ENCODE measurements around the gene ACAA2. TPM values are rescaled to one million over a fixed set of nuclear protein-coding genes. Genes with fewer than 3 reads are reported as not detected.

Gene ACAA2
- total RNA-seq, 1 experiment from 2014 or later = 77.1 TPM

DNA sequence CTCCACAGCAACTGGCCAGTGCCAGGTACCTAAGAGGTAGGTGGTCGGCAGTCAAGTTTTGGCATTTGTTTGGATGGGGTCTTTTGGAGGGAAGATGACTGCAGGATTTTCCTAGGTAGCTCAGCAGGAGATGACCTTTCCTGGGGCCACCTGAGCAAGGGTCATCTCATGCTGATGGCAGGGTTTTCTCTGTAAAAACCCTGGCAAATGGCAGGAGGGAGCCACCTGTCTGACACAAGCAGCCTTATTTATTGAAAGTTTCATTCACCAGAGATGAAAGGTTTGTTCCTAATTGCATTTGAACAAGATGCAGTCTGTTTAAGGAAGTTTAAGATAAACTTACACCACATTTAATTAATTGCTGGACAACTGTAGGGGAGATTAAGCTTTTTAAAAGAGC lies 31.6 kb upstream of the ACAA2 start:
- H3K4me3 Mint-ChIP-seq (ENCODE audit: low read depth, unreplicated experiment) = no peak overlapping the region
- H3K27me3 Mint-ChIP-seq (ENCODE audit: unreplicated experiment) = no peaks in the 10 kb centered on the region
- CTCF ChIA-PET = interaction anchor here (0.6 kb wide), 1 partner anchor 14 kb away, joined by 6 read pairs; no protein-coding TSS in a partner anchor
- no peaks in the 10 kb centered on the region for H3K9me3 Mint-ChIP-seq (ENCODE audit: low read depth, unreplicated experiment)
- H3K36me3 Mint-ChIP-seq (ENCODE audit: insufficient read depth, unreplicated experiment) = peaks cover 32% of the 10 kb centered on the region
- intact Hi-C loops (cut with micrococcal nuclease; ENCODE audit: unreplicated experiment) = no loop called here
- DNase-seq = no peak
- BruUV-seq (replicated peaks) = no TSS peak
- H3K27ac Mint-ChIP-seq (ENCODE audit: unreplicated experiment) = no peak overlapping the region
- peaks cover 24% of the 10 kb centered on the region for H3K4me1 Mint-ChIP-seq (ENCODE audit: low read depth, unreplicated experiment)
- TF ChIP-seq, protein P1, sequence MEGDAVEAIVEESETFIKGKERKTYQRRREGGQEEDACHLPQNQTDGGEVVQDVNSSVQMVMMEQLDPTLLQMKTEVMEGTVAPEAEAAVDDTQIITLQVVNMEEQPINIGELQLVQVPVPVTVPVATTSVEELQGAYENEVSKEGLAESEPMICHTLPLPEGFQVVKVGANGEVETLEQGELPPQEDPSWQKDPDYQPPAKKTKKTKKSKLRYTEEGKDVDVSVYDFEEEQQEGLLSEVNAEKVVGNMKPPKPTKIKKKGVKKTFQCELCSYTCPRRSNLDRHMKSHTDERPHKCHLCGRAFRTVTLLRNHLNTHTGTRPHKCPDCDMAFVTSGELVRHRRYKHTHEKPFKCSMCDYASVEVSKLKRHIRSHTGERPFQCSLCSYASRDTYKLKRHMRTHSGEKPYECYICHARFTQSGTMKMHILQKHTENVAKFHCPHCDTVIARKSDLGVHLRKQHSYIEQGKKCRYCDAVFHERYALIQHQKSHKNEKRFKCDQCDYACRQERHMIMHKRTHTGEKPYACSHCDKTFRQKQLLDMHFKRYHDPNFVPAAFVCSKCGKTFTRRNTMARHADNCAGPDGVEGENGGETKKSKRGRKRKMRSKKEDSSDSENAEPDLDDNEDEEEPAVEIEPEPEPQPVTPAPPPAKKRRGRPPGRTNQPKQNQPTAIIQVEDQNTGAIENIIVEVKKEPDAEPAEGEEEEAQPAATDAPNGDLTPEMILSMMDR (IDR thresholded peaks at IDR 0.05; ENCODE audit: unreplicated experiment) = no peak

GRCh38 chr18:49843778-49844625 lies 30.7 kb upstream of the ACAA2 start:
- Mint-ChIP-seq H3K36me3 (ENCODE audit: insufficient read depth, unreplicated experiment) (peaks cover 29% of the 10 kb centered on the region), H3K9me3 (ENCODE audit: low read depth, unreplicated experiment) (no peaks in the 10 kb centered on the region), H3K4me3 (ENCODE audit: low read depth, unreplicated experiment) (no peak overlapping the region), H3K4me1 (ENCODE audit: low read depth, unreplicated experiment) (peaks cover 15% of the 10 kb centered on the region), H3K27me3 (ENCODE audit: unreplicated experiment) (no peaks in the 10 kb centered on the region), H3K27ac (ENCODE audit: unreplicated experiment) (no peak overlapping the region)
- no peak for DNase-seq
- BruUV-seq (replicated peaks) = no TSS peak
- TF ChIP-seq, protein P1 (IDR thresholded peaks at IDR 0.05; ENCODE audit: unreplicated experiment) = no peak
- intact Hi-C loops (cut with micrococcal nuclease; ENCODE audit: unreplicated experiment) = no loop called here
- CTCF ChIA-PET = interaction anchor here (0.6 kb wide), 1 partner anchor 13 kb away, joined by 6 read pairs; no protein-coding TSS in a partner anchor

- peaks cover 6% of the 10 kb centered on the region for H3K4me1 Mint-ChIP-seq (ENCODE audit: low read depth, unreplicated experiment)
- H3K36me3 Mint-ChIP-seq (ENCODE audit: insufficient read depth, unreplicated experiment) = peaks cover 24% of the 10 kb centered on the region
- H3K4me3 Mint-ChIP-seq (ENCODE audit: low read depth, unreplicated experiment) = no peak overlapping the region
- CTCF ChIA-PET = no interaction called here
- no peaks in the 10 kb centered on the region for H3K9me3 Mint-ChIP-seq (ENCODE audit: low read depth, unreplicated experiment)
- H3K27me3 Mint-ChIP-seq (ENCODE audit: unreplicated experiment) = no peaks in the 10 kb centered on the region
- no TSS peak for BruUV-seq (replicated peaks)
- intact Hi-C loops (cut with micrococcal nuclease; ENCODE audit: unreplicated experiment) = no loop called here
- TF ChIP-seq, protein P1 (IDR thresholded peaks at IDR 0.05; ENCODE audit: unreplicated experiment) = no peak
- H3K27ac Mint-ChIP-seq (ENCODE audit: unreplicated experiment) = no peak overlapping the region
- no peak for DNase-seq
These were observed 29.8 kb upstream of the ACAA2 start for GRCh38 chr18:49843131-49843530.

DNA sequence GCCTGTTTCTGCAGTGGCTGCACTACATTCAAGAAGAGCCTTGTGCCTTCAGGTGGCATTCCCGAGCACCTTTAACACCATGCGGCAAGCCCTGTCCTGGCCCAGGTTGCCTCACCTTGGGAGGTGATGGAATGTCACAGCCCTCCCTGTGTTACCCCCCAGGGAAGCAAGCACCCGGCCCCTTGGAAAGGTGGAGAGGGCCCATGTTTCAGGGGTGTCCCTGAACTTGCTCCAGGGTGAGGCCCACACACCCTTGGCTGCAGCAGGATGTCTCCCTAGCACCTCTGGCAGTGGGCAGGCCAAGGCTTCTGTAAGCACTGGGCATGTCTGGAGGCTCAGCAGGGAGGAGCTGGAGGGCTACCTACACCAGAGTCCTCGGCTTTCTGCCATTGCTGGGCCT lies 29.3 kb upstream of the ACAA2 start:
- H3K4me1 Mint-ChIP-seq (ENCODE audit: low read depth, unreplicated experiment) = peaks cover 2% of the 10 kb centered on the region
- H3K36me3 Mint-ChIP-seq (ENCODE audit: insufficient read depth, unreplicated experiment) = peaks cover 19% of the 10 kb centered on the region
- no peak overlapping the region for H3K27ac Mint-ChIP-seq (ENCODE audit: unreplicated experiment)
- DNase-seq = no peak
- intact Hi-C loops (cut with micrococcal nuclease; ENCODE audit: unreplicated experiment) = no loop called here
- H3K9me3 Mint-ChIP-seq (ENCODE audit: low read depth, unreplicated experiment) = no peaks in the 10 kb centered on the region
- BruUV-seq (replicated peaks) = no TSS peak
- TF ChIP-seq, protein P1 (IDR thresholded peaks at IDR 0.05; ENCODE audit: unreplicated experiment) = no peak
- CTCF ChIA-PET = no interaction called here
- H3K4me3 Mint-ChIP-seq (ENCODE audit: low read depth, unreplicated experiment) = no peak overlapping the region
- no peaks in the 10 kb centered on the region for H3K27me3 Mint-ChIP-seq (ENCODE audit: unreplicated experiment)

Measured in Calu3 (cell line).